ENCODE results near the gene USP34. TPM values are rescaled to one million over a fixed set of nuclear protein-coding genes. Genes with fewer than 3 reads are reported as not detected.

The USP34 gene
- total RNA-seq, 1 donor: 159 TPM

GRCh38 chr2:61287254-61287653, 183.6 kb downstream of the USP34 start:
- H3K27me3 ChIP-seq (ENCODE audit: insufficient read depth, low read length): no peaks in the 10 kb centered on the region
- no peaks in the 10 kb centered on the region for H3K9me3 ChIP-seq (ENCODE audit: low read depth, low read length)
- H3K4me3 ChIP-seq (ENCODE audit: low read length): no peak overlapping the region
- H3K4me1 ChIP-seq (ENCODE audit: insufficient read depth, low read length): no peaks in the 10 kb centered on the region

GRCh38 chr2:61283443-61284160, 187.3 kb downstream of the USP34 start:
- H3K9me3 ChIP-seq (ENCODE audit: low read depth, low read length): no peaks in the 10 kb centered on the region
- no peaks in the 10 kb centered on the region for H3K27me3 ChIP-seq (ENCODE audit: insufficient read depth, low read length)
- H3K4me1 ChIP-seq (ENCODE audit: insufficient read depth, low read length): no peaks in the 10 kb centered on the region
- no peak overlapping the region for H3K4me3 ChIP-seq (ENCODE audit: low read length)

GRCh38 chr2:61282104-61282590, 188.7 kb downstream of the USP34 start:
- Histone ChIP-seq H3K4me3 (ENCODE audit: low read length) (no peak overlapping the region), H3K27me3 (ENCODE audit: insufficient read depth, low read length) (no peaks in the 10 kb centered on the region), H3K4me1 (ENCODE audit: insufficient read depth, low read length) (no peaks in the 10 kb centered on the region), H3K9me3 (ENCODE audit: low read depth, low read length) (no peaks in the 10 kb centered on the region)

- Histone ChIP-seq H3K4me1 (ENCODE audit: insufficient read depth, low read length) (no peaks in the 10 kb centered on the region), H3K9me3 (ENCODE audit: low read depth, low read length) (no peaks in the 10 kb centered on the region), H3K27me3 (ENCODE audit: insufficient read depth, low read length) (no peaks in the 10 kb centered on the region), H3K4me3 (ENCODE audit: low read length) (no peak overlapping the region)
Measured at GRCh38 chr2:61281321-61281720, 189.6 kb downstream of the USP34 start.

GRCh38 chr2:61277756-61278155, 193.1 kb downstream of the USP34 start:
- Histone ChIP-seq H3K9me3 (ENCODE audit: low read depth, low read length) (no peaks in the 10 kb centered on the region), H3K4me1 (ENCODE audit: insufficient read depth, low read length) (no peaks in the 10 kb centered on the region), H3K4me3 (ENCODE audit: low read length) (no peak overlapping the region), H3K27me3 (ENCODE audit: insufficient read depth, low read length) (no peaks in the 10 kb centered on the region)

GRCh38 chr2:61275575-61276184, 195.2 kb downstream of the USP34 start:
- Histone ChIP-seq H3K9me3 (ENCODE audit: low read depth, low read length) (no peaks in the 10 kb centered on the region), H3K4me3 (ENCODE audit: low read length) (no peak overlapping the region), H3K4me1 (ENCODE audit: insufficient read depth, low read length) (no peaks in the 10 kb centered on the region), H3K27me3 (ENCODE audit: insufficient read depth, low read length) (no peaks in the 10 kb centered on the region)

- Histone ChIP-seq H3K4me1 (ENCODE audit: insufficient read depth, low read length) (no peaks in the 10 kb centered on the region), H3K9me3 (ENCODE audit: low read depth, low read length) (no peaks in the 10 kb centered on the region), H3K4me3 (ENCODE audit: low read length) (no peak overlapping the region), H3K27me3 (ENCODE audit: insufficient read depth, low read length) (no peaks in the 10 kb centered on the region)
Measured at GRCh38 chr2:61272421-61273070, 198.3 kb downstream of the USP34 start.

GRCh38 chr2:61268249-61268648, 202.6 kb downstream of the USP34 start:
- Histone ChIP-seq H3K27me3 (ENCODE audit: insufficient read depth, low read length) (no peaks in the 10 kb centered on the region), H3K4me3 (ENCODE audit: low read length) (no peak overlapping the region), H3K4me1 (ENCODE audit: insufficient read depth, low read length) (no peaks in the 10 kb centered on the region), H3K9me3 (ENCODE audit: low read depth, low read length) (no peaks in the 10 kb centered on the region)

- no peak overlapping the region for H3K4me3 ChIP-seq (ENCODE audit: low read length)
- H3K4me1 ChIP-seq (ENCODE audit: insufficient read depth, low read length): no peaks in the 10 kb centered on the region
- H3K9me3 ChIP-seq (ENCODE audit: low read depth, low read length): no peaks in the 10 kb centered on the region
- no peaks in the 10 kb centered on the region for H3K27me3 ChIP-seq (ENCODE audit: insufficient read depth, low read length)
Measured at GRCh38 chr2:61266632-61267505, 204.0 kb downstream of the USP34 start.

- Histone ChIP-seq H3K4me1 (ENCODE audit: insufficient read depth, low read length) (no peaks in the 10 kb centered on the region), H3K27me3 (ENCODE audit: insufficient read depth, low read length) (no peaks in the 10 kb centered on the region), H3K4me3 (ENCODE audit: low read length) (no peak overlapping the region), H3K9me3 (ENCODE audit: low read depth, low read length) (no peaks in the 10 kb centered on the region)
Measured at GRCh38 chr2:61263830-61264229, 207.1 kb downstream of the USP34 start.

- H3K4me1 ChIP-seq (ENCODE audit: insufficient read depth, low read length): no peaks in the 10 kb centered on the region
- H3K9me3 ChIP-seq (ENCODE audit: low read depth, low read length): no peaks in the 10 kb centered on the region
- H3K4me3 ChIP-seq (ENCODE audit: low read length): no peak overlapping the region
- H3K27me3 ChIP-seq (ENCODE audit: insufficient read depth, low read length): no peaks in the 10 kb centered on the region
Measured at GRCh38 chr2:61262699-61263098, 208.2 kb downstream of the USP34 start.

- no peaks in the 10 kb centered on the region for H3K27me3 ChIP-seq (ENCODE audit: insufficient read depth, low read length)
- H3K9me3 ChIP-seq (ENCODE audit: low read depth, low read length): no peaks in the 10 kb centered on the region
- no peaks in the 10 kb centered on the region for H3K4me1 ChIP-seq (ENCODE audit: insufficient read depth, low read length)
- H3K4me3 ChIP-seq (ENCODE audit: low read length): no peak overlapping the region
Measured at GRCh38 chr2:61257446-61257845, 213.4 kb downstream of the USP34 start.

GRCh38 chr2:61255580-61256437, 215.1 kb downstream of the USP34 start:
- H3K4me1 ChIP-seq (ENCODE audit: insufficient read depth, low read length): no peaks in the 10 kb centered on the region
- no peaks in the 10 kb centered on the region for H3K9me3 ChIP-seq (ENCODE audit: low read depth, low read length)
- no peaks in the 10 kb centered on the region for H3K27me3 ChIP-seq (ENCODE audit: insufficient read depth, low read length)
- no peak overlapping the region for H3K4me3 ChIP-seq (ENCODE audit: low read length)

- H3K4me3 ChIP-seq (ENCODE audit: low read length): no peak overlapping the region
- H3K27me3 ChIP-seq (ENCODE audit: insufficient read depth, low read length): no peaks in the 10 kb centered on the region
- H3K9me3 ChIP-seq (ENCODE audit: low read depth, low read length): no peaks in the 10 kb centered on the region
- no peaks in the 10 kb centered on the region for H3K4me1 ChIP-seq (ENCODE audit: insufficient read depth, low read length)
Measured at GRCh38 chr2:61254536-61254935, 216.4 kb downstream of the USP34 start.

All from mononuclear cell (primary cell).